ENCODE measurements around the gene DENND1A. TPM values are rescaled to one million over a fixed set of nuclear protein-coding genes. Genes with fewer than 3 reads are reported as not detected.

The DENND1A gene
- total and polyA plus RNA-seq, 2 of the 13 experiments (the other 11 are each of a cell fraction or from before 2014, with no cell fraction given), result 14.8 to 30.1 TPM

GRCh38 chr9:123346026-123346425 is 583.9 kb downstream of the DENND1A start (continued):
- TF ChIP-seq ZNF574 (CRISPR knock-in tag; IDR thresholded peaks at IDR 0.05) (0 out of 2 replicates have a peak, but pooled peaks have one; percentile 19), TFAP4 (IDR thresholded peaks at IDR 0.05; ENCODE audit: borderline replicate concordance, low read depth) (peak; percentile 12; the same call in 1 of the 2 replicates), ZBTB20 (CRISPR knock-in tag; IDR thresholded peaks at IDR 0.05; ENCODE audit: borderline replicate concordance, low read depth) (no peak), MLX (CRISPR knock-in tag; IDR thresholded peaks at IDR 0.05) (peak; percentile 46; the same call in 1 of the 2 replicates), TEAD3 (CRISPR knock-in tag; optimal IDR thresholded peaks at IDR 0.05; ENCODE audit: borderline replicate concordance) (peak; percentile 29), HNF4A (CRISPR knock-in tag; IDR thresholded peaks at IDR 0.05) (0 out of 2 replicates have a peak, but pooled peaks have one; percentile 11), ARID4A (CRISPR knock-in tag; IDR thresholded peaks at IDR 0.05; ENCODE audit: borderline replicate concordance) (peak; percentile 37; the same call in 1 of the 2 replicates), SP140L (CRISPR knock-in tag; IDR thresholded peaks at IDR 0.05; ENCODE audit: borderline replicate concordance) (no peak), TSC22D2 (CRISPR knock-in tag; IDR thresholded peaks at IDR 0.05; ENCODE audit: borderline replicate concordance) (no peak), HHEX (CRISPR knock-in tag; IDR thresholded peaks at IDR 0.05) (peak; percentile 77), FOXK1 (CRISPR knock-in tag; IDR thresholded peaks at IDR 0.05; ENCODE audit: borderline replicate concordance, low read depth) (no peak), ZNF580 (CRISPR knock-in tag; IDR thresholded peaks at IDR 0.05; ENCODE audit: borderline replicate concordance, low read depth) (no peak), BORCS8-MEF2B (CRISPR knock-in tag; IDR thresholded peaks at IDR 0.05) (peak; percentile 69), SOX6 (IDR thresholded peaks at IDR 0.05) (no peak), SOX6 (CRISPR knock-in tag; IDR thresholded peaks at IDR 0.05) (peak; percentile 23; the same call in 1 of the 2 replicates), RARA (CRISPR knock-in tag; IDR thresholded peaks at IDR 0.05) (peak; percentile 70), ZNF710 (CRISPR knock-in tag; IDR thresholded peaks at IDR 0.05; ENCODE audit: borderline replicate concordance) (no peak; the same call in 1 of the 2 replicates), SOX13 (IDR thresholded peaks at IDR 0.05) (no peak), SOX13 (CRISPR knock-in tag; conservative IDR thresholded peaks at IDR 0.05 in 1 of 2, IDR thresholded peaks at IDR 0.05 in 1 of 2) (peak in 1 of 2 experiments; percentile 33; a peak in 1 of 4 replicates)
